ENCODE data around the gene RBMS1. TPM values are rescaled to one million over a fixed set of nuclear protein-coding genes. Genes with fewer than 3 reads are reported as not detected.

Gene RBMS1
- total RNA-seq, 1 experiment from 2014 or later: 111 TPM

DNA sequence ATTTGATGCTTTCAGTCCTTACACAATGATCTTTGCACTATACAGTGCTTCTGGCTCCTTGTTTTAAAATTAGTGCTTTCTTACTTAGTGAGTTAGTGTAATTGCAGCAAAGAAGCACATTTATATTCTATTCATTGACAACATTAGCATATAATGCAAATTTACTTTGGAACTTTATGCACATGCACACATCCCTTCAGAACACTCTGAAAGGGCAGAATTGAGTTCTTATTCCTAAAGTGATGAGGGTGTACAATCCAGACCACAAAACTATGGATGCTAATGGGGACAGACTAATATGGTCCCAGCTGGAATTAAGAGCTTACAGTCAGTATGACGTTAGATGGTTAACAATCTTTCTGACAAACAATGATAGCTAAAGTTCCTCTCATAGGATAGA, 127.1 kb downstream of the RBMS1 start:
- Histone ChIP-seq H3K36me3 (peaks cover 40% of the 10 kb centered on the region), H3K4me1 (replicated peaks) (peaks cover 80% of the 10 kb centered on the region), H3K27me3 (replicated peaks) (no peaks in the 10 kb centered on the region), H3K27ac (no peak overlapping the region), H3K4me3 (no peak overlapping the region), H3K9me3 (replicated peaks) (no peaks in the 10 kb centered on the region)
- DNase-seq (ENCODE audit: low read depth in 1 of 2, low spot score in 2 of 2): no peak

GRCh38 chr2:160365716-160366367, 127.8 kb downstream of the RBMS1 start:
- Histone ChIP-seq H3K36me3 (peaks cover 45% of the 10 kb centered on the region), H3K27me3 (replicated peaks) (no peaks in the 10 kb centered on the region), H3K27ac (no peak overlapping the region), H3K9me3 (replicated peaks) (no peaks in the 10 kb centered on the region), H3K4me1 (replicated peaks) (peaks cover 73% of the 10 kb centered on the region), H3K4me3 (no peak overlapping the region)
- no peak for DNase-seq (ENCODE audit: low read depth in 1 of 2, low spot score in 2 of 2)

- Histone ChIP-seq H3K4me1 (replicated peaks) (peaks cover 60% of the 10 kb centered on the region), H3K9me3 (replicated peaks) (no peaks in the 10 kb centered on the region), H3K4me3 (no peak overlapping the region), H3K27me3 (replicated peaks) (no peaks in the 10 kb centered on the region), H3K27ac (no peak overlapping the region), H3K36me3 (peaks cover 42% of the 10 kb centered on the region)
- DNase-seq (ENCODE audit: low read depth in 1 of 2, low spot score in 2 of 2): no peak
Observed at GRCh38 chr2:160364364-160364763, 129.2 kb downstream of the RBMS1 start.

- H3K27ac ChIP-seq: no peak overlapping the region
- H3K36me3 ChIP-seq: peaks cover 42% of the 10 kb centered on the region
- H3K4me1 ChIP-seq (replicated peaks): peaks cover 56% of the 10 kb centered on the region
- peak in 1 of 2 experiments; percentile 65 for DNase-seq (ENCODE audit: low read depth in 1 of 2, low spot score in 2 of 2)
- no peaks in the 10 kb centered on the region for H3K9me3 ChIP-seq (replicated peaks)
- H3K4me3 ChIP-seq: no peak overlapping the region
- no peaks in the 10 kb centered on the region for H3K27me3 ChIP-seq (replicated peaks)
Observed at GRCh38 chr2:160363961-160364360, 129.6 kb downstream of the RBMS1 start.

DNA sequence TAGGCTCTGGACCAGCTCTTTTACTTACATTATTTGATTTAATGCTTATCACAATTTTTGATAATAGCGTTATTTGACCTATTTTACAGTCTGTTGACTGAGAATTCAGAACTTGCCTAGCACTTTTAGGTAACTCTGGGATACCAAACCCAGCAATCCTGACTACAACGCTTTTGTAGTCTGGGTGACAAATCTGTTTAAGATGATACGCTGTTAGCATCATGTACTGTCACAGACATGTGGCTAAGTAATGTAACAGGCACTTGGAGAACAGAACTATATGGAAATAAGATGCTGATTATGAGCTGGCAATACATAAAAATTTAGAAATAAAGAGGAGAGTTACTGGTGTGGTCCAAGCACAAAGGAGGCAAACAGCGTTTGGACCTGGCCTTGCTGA, 130.6 kb downstream of the RBMS1 start:
- Histone ChIP-seq H3K4me3 (no peak overlapping the region), H3K27me3 (replicated peaks) (no peaks in the 10 kb centered on the region), H3K4me1 (replicated peaks) (peaks cover 52% of the 10 kb centered on the region), H3K27ac (no peak overlapping the region), H3K36me3 (peaks cover 45% of the 10 kb centered on the region), H3K9me3 (replicated peaks) (no peaks in the 10 kb centered on the region)
- DNase-seq (ENCODE audit: low read depth in 1 of 2, low spot score in 2 of 2): no peak

DNA sequence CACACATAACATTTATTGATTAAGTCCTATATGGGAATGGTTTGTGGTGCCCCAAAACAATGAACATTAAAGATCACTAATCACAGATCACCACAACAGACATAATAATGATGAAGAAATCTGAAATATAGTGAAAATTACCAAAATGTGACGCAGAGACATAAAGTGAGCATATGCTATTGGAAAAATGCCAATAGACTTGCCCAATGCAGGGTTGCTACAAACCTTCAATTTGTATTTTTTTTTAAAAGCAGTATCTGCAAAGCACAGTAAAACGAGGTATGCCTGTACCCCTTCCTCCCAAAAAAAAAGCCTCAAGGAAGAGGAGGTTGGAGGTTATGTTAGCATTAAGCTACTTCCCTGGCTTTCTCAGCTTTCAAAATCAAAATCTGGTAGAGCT, 131.1 kb downstream of the RBMS1 start:
- Histone ChIP-seq H3K27me3 (replicated peaks) (no peaks in the 10 kb centered on the region), H3K36me3 (peaks cover 50% of the 10 kb centered on the region), H3K9me3 (replicated peaks) (no peaks in the 10 kb centered on the region), H3K4me1 (replicated peaks) (peaks cover 55% of the 10 kb centered on the region), H3K4me3 (no peak overlapping the region), H3K27ac (no peak overlapping the region)
- DNase-seq (ENCODE audit: low read depth in 1 of 2, low spot score in 2 of 2): no peak

DNA sequence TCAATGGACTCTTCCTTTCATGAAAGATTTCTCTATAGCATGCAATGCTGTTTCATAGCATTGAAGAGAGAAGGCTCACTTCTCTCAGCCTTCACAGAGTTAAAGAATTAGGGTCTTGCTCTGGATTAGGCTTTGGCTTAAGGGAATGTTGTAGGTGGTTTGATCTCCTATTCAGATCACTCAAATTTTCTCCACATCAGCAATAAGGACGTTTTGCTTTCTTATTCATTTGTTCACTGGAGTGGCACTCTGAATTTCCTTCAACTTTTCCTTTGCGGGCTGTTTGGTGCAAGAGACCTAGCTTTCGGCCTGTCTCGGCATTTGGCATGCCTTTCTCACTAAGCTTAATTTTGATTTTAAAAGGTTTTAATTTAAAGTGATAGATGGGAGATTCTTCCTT, 131.6 kb downstream of the RBMS1 start:
- H3K4me1 ChIP-seq (replicated peaks): peaks cover 52% of the 10 kb centered on the region
- no peaks in the 10 kb centered on the region for H3K27me3 ChIP-seq (replicated peaks)
- no peak for DNase-seq (ENCODE audit: low read depth in 1 of 2, low spot score in 2 of 2)
- no peak overlapping the region for H3K4me3 ChIP-seq
- H3K36me3 ChIP-seq: peaks cover 52% of the 10 kb centered on the region
- H3K27ac ChIP-seq: no peak overlapping the region
- no peaks in the 10 kb centered on the region for H3K9me3 ChIP-seq (replicated peaks)

DNA sequence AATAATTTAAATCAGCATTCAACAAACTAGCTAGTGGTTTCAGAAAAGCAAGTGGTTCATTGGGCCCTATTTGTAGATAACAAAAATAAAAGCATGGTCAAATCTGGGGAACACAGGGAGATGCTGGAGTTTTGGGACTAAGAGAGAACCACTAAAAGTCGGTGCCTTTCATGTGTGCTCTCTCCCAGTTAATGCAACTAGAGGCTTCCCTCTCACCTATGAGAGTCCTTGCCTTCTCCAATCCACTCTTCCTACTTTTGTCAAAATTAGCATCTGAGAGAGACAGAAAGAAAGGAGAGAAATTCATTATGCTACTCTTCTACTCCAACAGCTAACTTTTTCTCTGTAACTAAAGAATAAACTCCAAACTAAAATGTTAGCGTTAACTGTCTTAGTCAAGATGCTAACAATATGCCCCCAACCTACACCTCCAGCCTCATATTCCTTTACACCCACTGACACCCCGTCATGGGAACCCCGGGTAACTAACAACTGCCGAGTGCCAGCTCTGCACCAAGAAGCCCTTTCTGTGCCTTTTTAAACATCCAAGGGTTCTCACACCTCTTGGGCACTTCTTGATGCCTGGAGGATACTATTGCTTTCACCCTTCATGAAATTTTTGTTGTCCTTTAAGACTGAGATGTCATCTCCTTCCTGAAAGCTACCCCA, 133.4 kb downstream of the RBMS1 start:
- Histone ChIP-seq H3K9me3 (replicated peaks) (no peaks in the 10 kb centered on the region), H3K27me3 (replicated peaks) (no peaks in the 10 kb centered on the region), H3K4me1 (replicated peaks) (peaks cover 36% of the 10 kb centered on the region)

GRCh38 chr2:160358046-160358445, 135.6 kb downstream of the RBMS1 start:
- no peak overlapping the region for H3K4me3 ChIP-seq
- peak overlapping the region; percentile 3; the same call in 1 of the 2 replicates for H3K27ac ChIP-seq
- H3K27me3 ChIP-seq (replicated peaks): no peaks in the 10 kb centered on the region
- peaks cover 44% of the 10 kb centered on the region for H3K36me3 ChIP-seq
- H3K9me3 ChIP-seq (replicated peaks): no peaks in the 10 kb centered on the region
- peaks cover 14% of the 10 kb centered on the region for H3K4me1 ChIP-seq (replicated peaks)
- DNase-seq (ENCODE audit: low read depth in 1 of 2, low spot score in 2 of 2): no peak

More for the DNA sequence above, 133.4 kb downstream of the RBMS1 start:
- H3K27ac ChIP-seq: no peak overlapping the region
- no peak for DNase-seq (ENCODE audit: low read depth in 1 of 2, low spot score in 2 of 2)
- H3K4me3 ChIP-seq: no peak overlapping the region
- peaks cover 48% of the 10 kb centered on the region for H3K36me3 ChIP-seq

- peaks cover 25% of the 10 kb centered on the region for H3K4me1 ChIP-seq (replicated peaks)
- H3K27ac ChIP-seq: no peak overlapping the region
Observed at GRCh38 chr2:160356485-160356884, 137.1 kb downstream of the RBMS1 start.

GRCh38 chr2:160355080-160355479, 138.5 kb downstream of the RBMS1 start:
- H3K36me3 ChIP-seq: peaks cover 49% of the 10 kb centered on the region
- H3K27me3 ChIP-seq (replicated peaks): no peaks in the 10 kb centered on the region
- no peak overlapping the region for H3K4me3 ChIP-seq
- H3K4me1 ChIP-seq (replicated peaks): peaks cover 30% of the 10 kb centered on the region
- no peaks in the 10 kb centered on the region for H3K9me3 ChIP-seq (replicated peaks)
- no peak for DNase-seq (ENCODE audit: low read depth in 1 of 2, low spot score in 2 of 2)
- H3K27ac ChIP-seq: no peak overlapping the region

More at GRCh38 chr2:160356485-160356884, 137.1 kb downstream of the RBMS1 start:
- Histone ChIP-seq H3K27me3 (replicated peaks) (no peaks in the 10 kb centered on the region), H3K4me3 (no peak overlapping the region), H3K36me3 (peaks cover 44% of the 10 kb centered on the region), H3K9me3 (replicated peaks) (no peaks in the 10 kb centered on the region)
- no peak for DNase-seq (ENCODE audit: low read depth in 1 of 2, low spot score in 2 of 2)

DNA sequence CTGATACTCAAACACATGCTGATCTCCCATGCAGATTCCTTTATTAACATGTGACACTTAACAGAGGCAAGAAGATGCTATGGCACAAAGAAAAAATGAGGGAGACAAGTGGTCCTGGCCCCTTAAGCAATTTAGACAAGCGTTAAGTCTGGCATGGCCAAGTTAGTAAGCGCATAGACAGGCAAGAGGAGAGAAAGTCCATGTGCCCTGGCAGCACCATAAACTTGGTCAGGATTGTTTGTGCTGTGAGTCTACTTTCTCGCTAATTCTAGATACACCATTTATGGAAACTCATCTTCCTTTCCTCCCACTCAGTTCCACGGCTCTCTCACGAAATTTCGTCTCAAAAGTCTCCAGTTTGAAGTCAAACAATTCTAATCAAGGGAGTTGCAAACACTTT, 138.9 kb downstream of the RBMS1 start:
- Histone ChIP-seq H3K36me3 (peaks cover 53% of the 10 kb centered on the region), H3K4me1 (replicated peaks) (peaks cover 30% of the 10 kb centered on the region), H3K4me3 (no peak overlapping the region), H3K27me3 (replicated peaks) (no peaks in the 10 kb centered on the region), H3K9me3 (replicated peaks) (no peaks in the 10 kb centered on the region), H3K27ac (no peak overlapping the region)
- no peak for DNase-seq (ENCODE audit: low read depth in 1 of 2, low spot score in 2 of 2)

DNA sequence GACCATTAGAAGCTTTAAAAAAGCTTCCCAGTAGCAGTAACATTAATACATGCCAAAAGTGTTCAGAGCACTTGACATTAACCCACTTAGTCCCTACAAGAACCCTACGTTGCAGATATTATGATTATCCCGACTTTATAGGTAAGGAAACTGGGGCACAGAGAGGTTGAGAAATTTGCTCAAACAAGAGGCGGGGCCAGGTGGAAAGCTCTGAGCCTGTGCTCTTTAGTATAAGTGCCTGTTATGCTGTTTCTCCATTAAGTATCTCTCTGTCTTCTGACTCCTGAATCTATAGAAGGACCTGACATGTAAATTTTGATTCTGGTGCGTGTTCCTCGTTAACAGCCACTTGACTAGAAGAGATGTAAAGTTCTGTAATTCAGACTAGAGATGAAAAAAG, 139.8 kb downstream of the RBMS1 start:
- Histone ChIP-seq H3K4me3 (no peak overlapping the region), H3K4me1 (replicated peaks) (peaks cover 30% of the 10 kb centered on the region), H3K9me3 (replicated peaks) (no peaks in the 10 kb centered on the region), H3K27ac (no peak overlapping the region), H3K27me3 (replicated peaks) (no peaks in the 10 kb centered on the region), H3K36me3 (peaks cover 53% of the 10 kb centered on the region)
- DNase-seq (ENCODE audit: low read depth in 1 of 2, low spot score in 2 of 2): no peak

DNA sequence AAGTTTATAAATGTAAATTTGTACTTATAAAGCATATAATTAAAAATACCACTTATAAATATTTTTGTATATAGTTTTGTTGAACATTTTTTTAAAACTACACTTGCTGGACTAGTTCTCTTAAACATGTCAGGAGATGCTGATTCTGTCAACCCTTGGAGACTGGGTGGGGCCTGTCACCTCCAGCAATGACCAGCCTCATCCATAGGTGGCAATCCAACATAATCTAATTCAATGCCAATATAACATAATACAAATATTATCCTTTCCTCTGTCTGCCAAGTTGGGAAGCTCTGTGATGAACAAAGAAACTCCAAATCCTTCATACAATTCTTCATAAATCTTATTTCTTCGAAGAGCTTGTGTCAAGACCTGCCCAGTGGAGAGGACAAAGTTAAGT, 140.4 kb downstream of the RBMS1 start:
- no peaks in the 10 kb centered on the region for H3K27me3 ChIP-seq (replicated peaks)
- no peak overlapping the region for H3K4me3 ChIP-seq
- H3K4me1 ChIP-seq (replicated peaks): peaks cover 26% of the 10 kb centered on the region
- peaks cover 51% of the 10 kb centered on the region for H3K36me3 ChIP-seq
- no peak overlapping the region for H3K27ac ChIP-seq
- DNase-seq (ENCODE audit: low read depth in 1 of 2, low spot score in 2 of 2): no peak
- H3K9me3 ChIP-seq (replicated peaks): no peaks in the 10 kb centered on the region

Measured in SJSA1 (cell line).